Daoy (cell line): Measurements from ENCODE around the gene PDZD2. TPM values are rescaled to one million over a fixed set of nuclear protein-coding genes. Genes with fewer than 3 reads are reported as not detected.

Source experiments
- DNase-seq: peaks from one replicate; pipeline ENCODE4 v3.0.0-alpha.2; 2015; ENCODE audit warnings: low read depth
- total RNA-seq: library from RNA; depleted of rRNA; stranded (reverse); fragments of >200 nt; shearing (Covaris generic); gene quantifications from 2 replicates; pipeline ENCODE4 v1.2.3, GENCODE V29; 2014

PDZD2 gene
- total RNA-seq, 1 experiment from 2014 or later, result 0.91 TPM

DNA sequence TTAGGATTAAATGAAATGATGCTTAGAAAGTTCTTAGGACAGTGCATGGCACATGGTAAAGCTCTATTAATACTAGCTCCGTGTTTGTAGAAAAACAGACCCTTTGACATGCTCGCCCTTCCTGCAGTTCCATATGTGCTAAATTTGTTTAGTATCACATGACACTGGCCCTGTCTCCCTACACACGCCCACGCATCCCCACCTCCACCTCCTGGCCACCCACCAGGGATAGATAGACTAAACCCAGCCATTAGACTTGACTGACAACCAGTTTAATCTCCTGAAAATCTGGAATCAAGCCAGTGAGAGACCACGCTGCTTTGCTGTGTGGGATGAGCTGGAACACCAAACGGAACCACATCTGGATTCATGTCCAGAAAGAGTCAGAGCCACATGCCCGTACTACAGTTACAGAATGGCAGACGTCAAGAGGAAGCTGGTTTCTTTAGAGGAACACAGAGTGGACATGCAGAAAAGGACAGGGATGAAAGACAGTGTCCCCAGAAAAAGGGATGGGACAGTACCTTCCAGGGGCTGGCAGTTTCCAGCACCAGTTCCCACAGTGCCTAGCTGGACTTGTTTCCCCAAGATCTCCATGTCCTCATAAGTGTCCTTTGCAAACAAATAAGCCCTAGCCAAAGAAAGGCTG is 186.1 kb downstream of the PDZD2 start:
- DNase-seq, result no peak

DNA sequence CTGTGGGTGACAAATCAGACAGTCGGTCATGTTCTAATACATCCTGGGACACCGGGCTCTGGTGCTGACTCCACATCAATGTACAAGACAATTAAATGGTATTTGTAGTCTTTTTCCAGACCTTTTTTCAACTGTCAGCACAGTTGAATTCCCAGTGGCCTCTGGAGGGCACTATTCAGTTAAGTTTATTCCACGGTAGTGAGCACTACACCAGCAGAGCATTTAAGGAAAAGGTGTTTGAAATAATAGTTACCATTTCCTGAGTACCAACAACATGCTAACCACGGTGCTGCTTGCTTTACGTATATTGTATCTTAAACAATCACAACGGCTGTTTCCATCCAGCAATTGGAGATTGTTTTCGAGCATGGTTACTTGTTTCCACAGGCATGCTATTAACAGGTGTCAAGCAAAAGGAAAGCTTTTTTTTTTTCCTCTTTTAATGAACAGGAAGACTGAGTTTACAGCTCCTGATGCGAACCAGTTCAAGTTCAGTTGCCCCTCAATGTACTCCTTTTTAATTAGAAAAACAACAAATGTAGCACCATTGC is 186.7 kb downstream of the PDZD2 start:
- DNase-seq, result peak; percentile 53

DNA sequence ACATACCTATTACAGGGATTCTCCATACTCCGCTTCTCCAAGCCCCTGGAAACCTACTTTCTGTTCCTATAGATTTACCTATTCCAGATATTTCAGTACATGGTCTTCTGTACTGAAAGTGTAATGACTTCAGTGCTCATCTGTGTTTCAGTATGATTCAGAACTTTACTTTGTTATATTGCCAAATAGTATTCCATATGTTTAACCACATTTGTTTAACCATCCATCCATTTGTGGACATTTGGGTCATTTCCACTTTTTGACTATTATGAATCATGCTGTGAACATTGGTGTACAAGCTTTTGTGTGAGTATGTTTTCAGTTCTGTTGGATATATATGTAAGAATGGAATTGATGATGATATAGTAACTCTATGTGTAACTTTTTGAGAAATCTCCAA is 188.9 kb downstream of the PDZD2 start:
- DNase-seq, result peak; percentile 42

DNA sequence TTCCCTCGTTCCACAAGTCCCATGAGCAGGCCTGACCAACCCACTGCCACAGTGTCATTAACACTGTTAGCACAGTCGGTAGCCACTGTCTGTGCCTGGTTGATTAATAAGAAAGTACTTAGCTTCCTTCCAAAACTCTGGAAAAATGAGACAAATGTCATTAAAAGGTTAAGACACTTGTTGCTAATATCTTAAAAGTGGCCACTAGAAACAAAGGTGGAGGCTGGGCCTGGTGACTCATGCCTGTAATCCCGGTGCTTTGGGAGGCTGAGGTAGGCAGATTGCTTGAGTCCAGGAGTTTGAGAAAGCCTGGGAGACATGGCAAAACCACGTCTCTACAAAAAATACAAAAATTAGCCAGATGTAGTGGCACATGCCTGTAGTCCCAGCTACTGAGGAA is 194.0 kb downstream of the PDZD2 start:
- peak; percentile 17 for DNase-seq

GRCh38 chr5:31833710-31834109 is 194.8 kb downstream of the PDZD2 start:
- no peak for DNase-seq

DNA sequence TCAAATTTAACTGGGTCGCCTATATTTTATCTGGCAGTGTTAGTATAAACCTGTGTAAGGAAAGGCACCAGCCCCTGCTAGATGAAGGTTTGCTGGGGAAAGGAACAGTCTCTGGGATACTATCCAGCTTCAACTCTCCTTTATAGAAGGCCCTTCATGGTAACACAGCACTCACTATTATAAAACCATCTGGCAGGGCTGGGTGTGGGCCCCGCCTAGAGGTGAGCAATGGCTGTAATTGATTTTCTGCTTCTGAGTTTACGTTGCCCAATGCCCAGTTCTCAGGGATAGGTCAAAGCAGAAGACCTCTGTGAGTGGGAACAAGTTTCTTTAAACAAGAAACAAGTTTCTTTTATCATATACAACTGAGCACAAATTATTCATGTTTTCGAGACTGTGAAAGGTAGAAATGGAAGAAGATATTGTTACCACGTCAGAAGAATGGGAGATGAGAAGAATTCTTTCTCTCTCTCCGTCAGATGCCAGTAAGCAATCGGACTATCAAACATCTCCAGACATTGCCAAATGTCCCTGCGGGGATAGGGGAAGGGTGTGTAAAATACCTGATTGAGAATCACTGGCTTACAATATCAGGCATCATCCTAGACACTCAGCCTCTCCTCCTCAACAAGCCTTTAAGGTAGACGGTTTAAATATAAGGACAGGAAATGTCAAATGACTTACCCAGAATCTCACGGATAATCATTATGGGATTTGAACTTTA is 205.9 kb downstream of the PDZD2 start:
- DNase-seq, result no peak

GRCh38 chr5:31845361-31845760 is 206.4 kb downstream of the PDZD2 start:
- peak; percentile 15 for DNase-seq

GRCh38 chr5:31846934-31847333 is 208.0 kb downstream of the PDZD2 start:
- DNase-seq, result no peak

DNA sequence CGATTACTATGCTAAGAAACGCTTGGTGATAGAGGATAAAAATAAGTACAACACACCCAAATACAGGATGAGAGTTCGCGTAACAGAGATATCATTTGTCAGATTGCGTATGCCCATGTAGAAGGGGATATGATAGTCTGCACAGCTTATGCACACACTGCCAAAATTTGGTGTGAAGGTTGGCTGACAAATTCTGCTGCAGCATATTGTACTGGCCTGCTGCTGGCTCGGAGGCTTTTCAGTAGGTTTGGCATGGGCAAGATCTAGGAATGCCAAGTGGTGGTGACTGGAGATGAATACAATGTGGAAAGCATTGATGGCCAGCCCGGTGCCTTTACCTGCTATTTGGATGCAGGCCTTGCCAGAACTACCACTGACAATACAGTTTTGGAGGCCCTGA is 208.4 kb downstream of the PDZD2 start:
- DNase-seq, result no peak

GRCh38 chr5:31850981-31851689 is 212.2 kb downstream of the PDZD2 start:
- DNase-seq, result no peak

DNA sequence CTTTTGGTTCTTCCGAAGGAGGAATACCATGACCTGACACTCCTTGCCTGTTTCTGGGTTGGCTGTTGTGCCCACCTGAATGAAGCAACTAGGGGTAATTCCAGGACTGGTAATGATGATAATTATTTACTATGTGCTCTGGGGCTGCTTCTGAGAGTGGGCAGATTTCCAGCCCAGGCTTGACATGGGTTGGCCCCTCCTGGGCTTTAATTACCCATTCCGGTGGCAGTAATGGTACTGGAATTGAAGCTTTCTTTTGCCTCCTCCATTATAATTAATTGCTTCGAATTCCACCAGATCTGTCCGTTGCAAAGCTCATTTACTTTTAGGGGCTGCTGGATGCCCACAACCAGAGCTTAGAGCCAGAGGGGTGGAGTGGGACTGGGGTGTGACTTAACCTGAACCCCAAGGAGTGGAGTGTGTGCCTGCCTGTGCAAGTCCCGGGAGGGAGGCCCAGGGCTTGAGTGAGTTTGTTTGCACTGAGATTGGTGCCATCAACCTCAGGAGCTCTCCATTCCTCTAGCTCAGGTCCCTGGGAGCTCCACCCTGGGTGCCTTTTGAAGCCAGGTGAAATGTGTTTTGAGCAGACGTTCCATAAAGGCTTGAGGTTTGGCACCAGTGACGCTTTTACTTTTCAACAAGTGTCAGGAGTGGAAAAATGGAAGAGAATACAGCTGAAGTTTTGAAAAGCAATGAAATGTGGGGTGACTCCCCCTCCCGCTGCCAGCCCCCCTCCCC is 214.6 kb downstream of the PDZD2 start:
- DNase-seq, result peak; percentile 17

DNA sequence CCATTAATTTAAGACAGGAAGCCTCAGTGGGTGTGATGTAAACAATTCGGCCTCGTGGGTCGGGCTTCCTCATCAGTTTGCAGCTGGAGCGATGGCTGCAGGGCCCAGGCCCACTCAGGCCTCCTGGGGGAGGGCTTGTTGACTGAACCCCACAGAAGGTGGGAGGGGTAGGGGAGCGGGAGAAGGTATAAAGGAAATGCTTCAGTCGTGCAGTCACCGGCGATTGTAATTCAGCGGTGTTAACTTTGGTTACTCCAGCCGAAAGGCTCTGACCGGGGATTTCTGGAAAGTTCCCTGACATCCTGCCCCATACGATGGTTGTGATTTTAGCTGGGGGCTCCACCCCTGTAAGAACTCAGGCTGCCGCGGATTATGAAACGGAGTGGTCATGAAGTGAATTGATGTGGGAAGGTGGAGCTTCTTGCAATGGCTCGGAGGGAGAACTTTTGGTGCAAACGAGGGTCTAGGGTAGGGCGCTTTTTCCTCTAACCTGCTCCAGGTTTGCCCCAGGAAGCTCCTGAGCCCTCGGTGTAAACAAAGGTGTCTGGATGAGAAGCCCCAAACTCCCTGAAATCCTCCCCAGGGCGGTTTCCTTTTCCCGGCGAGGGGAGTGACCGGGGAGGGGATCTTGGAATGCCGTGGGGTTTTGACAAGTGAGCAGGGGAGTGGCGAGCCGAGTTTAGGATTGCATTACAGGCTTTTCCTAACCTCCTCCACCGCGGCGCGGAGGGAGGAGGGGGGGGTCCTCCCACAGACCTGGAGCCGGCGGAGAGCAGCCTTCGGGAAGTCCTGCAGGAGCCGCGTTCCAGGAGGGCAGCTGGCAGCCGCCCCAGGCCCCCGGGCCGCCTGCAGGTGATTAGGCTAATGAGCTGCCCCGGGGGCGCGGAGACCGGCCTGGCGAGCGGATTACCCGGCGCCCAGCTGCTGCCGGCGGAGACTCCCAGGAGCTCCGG is 215.5 kb downstream of the PDZD2 start:
- DNase-seq, result peak; percentile 88

DNA sequence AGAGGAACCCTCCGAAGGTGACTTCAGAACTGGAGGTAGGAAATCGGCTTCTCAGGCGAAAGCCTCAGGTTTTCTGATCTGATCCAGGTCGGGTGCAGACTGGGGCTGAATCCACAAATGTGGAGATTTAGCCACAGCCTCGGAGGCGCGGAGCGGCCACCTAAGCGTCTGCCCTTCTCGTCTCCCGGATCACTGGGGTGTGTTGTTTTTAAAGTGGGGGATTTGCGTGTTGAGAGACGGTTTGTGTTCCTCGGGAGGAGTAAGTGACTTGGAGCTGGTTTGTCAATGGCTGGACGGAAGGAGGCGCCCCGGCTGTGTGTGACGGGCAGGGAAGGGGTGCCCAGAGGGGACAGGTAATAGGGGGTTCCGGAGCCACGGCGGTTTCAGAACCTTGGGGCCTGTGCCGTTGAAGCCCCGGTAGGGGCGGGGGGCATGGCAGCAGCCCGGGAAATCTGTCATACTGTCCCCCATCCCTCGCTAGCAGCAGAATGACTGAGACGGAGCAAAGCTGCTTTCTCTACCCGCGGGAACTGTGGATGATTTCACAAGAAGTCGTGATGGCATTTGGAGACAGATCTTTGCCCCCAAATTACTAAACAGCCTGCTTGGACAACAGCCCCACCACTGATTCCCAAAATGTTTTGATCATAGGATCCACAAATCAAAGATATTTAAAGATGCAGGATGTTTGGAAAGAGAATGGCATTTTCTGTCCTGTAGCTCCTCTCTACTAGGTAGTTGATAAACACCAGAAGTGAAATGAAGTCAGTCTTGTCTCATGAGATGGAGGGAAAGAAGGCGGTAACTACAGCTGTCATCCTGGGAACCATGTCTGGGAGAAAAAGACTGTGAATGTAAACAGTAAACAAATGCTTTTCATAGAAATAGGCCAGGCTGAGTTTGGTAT is 216.5 kb downstream of the PDZD2 start:
- DNase-seq, result peak; percentile 41

GRCh38 chr5:31859096-31859495 is 220.2 kb downstream of the PDZD2 start:
- DNase-seq, result no peak

DNA sequence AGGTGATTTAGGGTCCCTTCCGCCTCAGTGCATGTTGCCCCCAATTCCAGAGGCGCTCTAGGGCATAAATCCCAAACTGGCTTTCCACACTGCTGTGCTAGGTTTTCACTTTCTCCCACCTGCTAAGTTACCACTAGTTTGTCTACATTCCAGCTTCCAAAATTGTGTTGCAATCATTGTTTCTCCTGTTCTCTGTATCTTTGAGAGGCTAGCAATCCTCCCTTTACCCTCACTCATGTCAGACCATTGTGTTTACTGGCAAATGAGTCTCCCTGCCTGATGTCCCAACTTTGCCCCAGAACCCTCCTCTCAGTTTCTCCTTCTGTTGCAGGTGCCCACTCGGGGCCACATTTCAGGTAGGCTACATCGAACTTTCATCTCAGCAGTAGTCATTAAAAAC is 221.3 kb downstream of the PDZD2 start:
- DNase-seq, result no peak

DNA sequence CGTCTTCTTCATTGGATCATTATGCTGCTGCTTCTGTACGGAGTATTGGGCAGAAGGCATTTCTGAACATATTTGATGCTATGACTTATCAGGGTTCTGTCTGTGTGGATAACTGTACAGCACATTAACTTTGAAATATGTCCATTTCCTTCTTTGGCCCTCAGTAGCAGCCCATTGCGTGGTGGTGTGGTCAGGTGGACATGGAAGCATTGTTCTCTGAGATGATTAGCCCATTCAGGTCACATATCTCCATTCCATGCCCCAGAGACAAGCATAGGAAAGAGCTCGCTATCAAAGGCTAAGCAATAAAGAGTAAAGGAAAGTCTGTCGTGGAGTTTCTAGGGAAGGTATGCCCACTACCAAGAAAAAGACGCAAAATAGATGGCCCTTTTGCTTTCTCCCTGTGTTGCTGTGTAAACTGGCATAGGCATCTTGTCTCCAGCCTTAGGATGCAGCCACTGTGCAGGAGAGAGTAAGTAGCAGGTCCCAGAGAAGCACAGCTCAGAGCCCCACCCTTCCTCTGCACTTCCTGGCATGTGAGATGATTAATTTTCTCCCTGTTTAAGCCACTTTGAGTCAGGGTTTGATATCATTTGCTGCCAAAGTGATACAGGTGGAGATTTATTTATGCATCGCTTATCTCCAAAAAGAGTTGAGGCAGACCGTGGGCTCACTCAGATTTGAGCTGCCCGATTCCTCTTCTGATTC is 221.9 kb downstream of the PDZD2 start:
- DNase-seq, result no peak

DNA sequence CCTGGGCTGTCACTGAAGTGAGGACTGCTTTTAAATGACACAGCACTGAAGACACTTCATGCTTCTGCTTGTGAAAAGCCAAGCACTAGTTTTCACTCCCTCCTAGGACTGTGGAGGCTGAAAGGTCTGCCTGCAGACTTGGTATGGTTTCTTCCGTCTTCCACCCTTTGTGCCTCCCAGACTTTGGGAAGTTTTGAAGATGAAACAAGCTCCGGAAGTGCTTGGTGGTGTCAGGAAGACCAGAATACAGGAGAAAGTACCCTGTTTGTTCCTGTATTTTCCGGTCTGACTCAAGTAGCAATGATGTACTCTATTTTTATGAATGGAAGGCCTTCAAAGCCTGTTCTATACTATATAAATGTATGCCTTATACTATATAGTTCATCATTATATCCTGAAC is 222.7 kb downstream of the PDZD2 start:
- no peak for DNase-seq

GRCh38 chr5:31863991-31864411 is 225.1 kb downstream of the PDZD2 start:
- DNase-seq, result no peak

- no peak for DNase-seq
These were observed 227.2 kb downstream of the PDZD2 start for GRCh38 chr5:31866166-31866565.
